ENCODE data around the gene FBXL15. TPM values are rescaled to one million over a fixed set of nuclear protein-coding genes. Genes with fewer than 3 reads are reported as not detected.
A peak's percentile ranks its signal among the peaks of the same experiment; 100 is the strongest.

FBXL15 gene
- total and polyA plus RNA-seq, 2 of the 13 experiments (the other 11 are each of a cell fraction or from before 2014, with no cell fraction given): 4.3 to 8.3 TPM

GRCh38 chr10:102422545-102423129 is 2.0 kb downstream of the FBXL15 start (continued):
- TF ChIP-seq KLF11 (CRISPR knock-in tag; IDR thresholded peaks at IDR 0.05): 0 out of 2 replicates have a peak, but pooled peaks have one; percentile 73
- TF ChIP-seq ARHGAP35 (CRISPR knock-in tag; IDR thresholded peaks at IDR 0.05; ENCODE audit: borderline replicate concordance): peak; percentile 55; the same call in 1 of the 2 replicates
- peak; percentile 35; the same call in 1 of the 2 replicates for TF ChIP-seq TSC22D2 (CRISPR knock-in tag; IDR thresholded peaks at IDR 0.05; ENCODE audit: borderline replicate concordance)
- TF ChIP-seq MAX (IDR thresholded peaks at IDR 0.05): peak; percentile 99
- TF ChIP-seq LRRFIP1 (CRISPR knock-in tag; conservative IDR thresholded peaks at IDR 0.05): 0 out of 2 replicates have a peak, but pooled peaks have one; percentile 40
- TF ChIP-seq, protein P1, sequence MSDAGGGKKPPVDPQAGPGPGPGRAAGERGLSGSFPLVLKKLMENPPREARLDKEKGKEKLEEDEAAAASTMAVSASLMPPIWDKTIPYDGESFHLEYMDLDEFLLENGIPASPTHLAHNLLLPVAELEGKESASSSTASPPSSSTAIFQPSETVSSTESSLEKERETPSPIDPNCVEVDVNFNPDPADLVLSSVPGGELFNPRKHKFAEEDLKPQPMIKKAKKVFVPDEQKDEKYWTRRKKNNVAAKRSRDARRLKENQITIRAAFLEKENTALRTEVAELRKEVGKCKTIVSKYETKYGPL (CRISPR knock-in tag; IDR thresholded peaks at IDR 0.05): 0 out of 2 replicates have a peak, but pooled peaks have one; percentile 44
- peak; percentile 74; the same call in 1 of the 2 replicates for TF ChIP-seq TARDBP (CRISPR knock-in tag; IDR thresholded peaks at IDR 0.05)
- peak; percentile 98; the same call in 1 of the 2 replicates for TF ChIP-seq PAX8 (CRISPR knock-in tag; IDR thresholded peaks at IDR 0.05; ENCODE audit: borderline replicate concordance)
- peak; percentile 72; the same call in 1 of the 2 replicates for TF ChIP-seq ZNF83 (CRISPR knock-in tag; IDR thresholded peaks at IDR 0.05; ENCODE audit: borderline replicate concordance)
- TF ChIP-seq KDM2A (CRISPR knock-in tag; IDR thresholded peaks at IDR 0.05; ENCODE audit: borderline replicate concordance, low read depth): peak; percentile 98
- peak; percentile 84 for TF ChIP-seq MEF2D (CRISPR knock-in tag; IDR thresholded peaks at IDR 0.05)
- peak; percentile 63; the same call in 1 of the 2 replicates for TF ChIP-seq ZNF292 (CRISPR knock-in tag; IDR thresholded peaks at IDR 0.05; ENCODE audit: borderline replicate concordance, low read depth)
- TF ChIP-seq PRDM10 (CRISPR knock-in tag; IDR thresholded peaks at IDR 0.05; ENCODE audit: low read depth): peak; percentile 78
- TF ChIP-seq HNF4G (IDR thresholded peaks at IDR 0.05; ENCODE audit: borderline replicate concordance, low read depth, low read length): peak; percentile 12; the same call in 1 of the 2 replicates
- no peak for TF ChIP-seq HNF4G (CRISPR knock-in tag; IDR thresholded peaks at IDR 0.05; ENCODE audit: borderline replicate concordance, low read depth)
- peak; percentile 95 for TF ChIP-seq MEIS1 (CRISPR knock-in tag; IDR thresholded peaks at IDR 0.05; ENCODE audit: borderline replicate concordance)
- TF ChIP-seq SAFB2 (CRISPR knock-in tag; IDR thresholded peaks at IDR 0.05; ENCODE audit: borderline replicate concordance, low read depth): peak; percentile 28; the same call in 1 of the 2 replicates
- TF ChIP-seq GZF1 (CRISPR knock-in tag; IDR thresholded peaks at IDR 0.05): peak; percentile 62; the same call in 1 of the 2 replicates
- 0 out of 2 replicates have a peak, but pooled peaks have one; percentile 50 for TF ChIP-seq HOXA9 (CRISPR knock-in tag; IDR thresholded peaks at IDR 0.05; ENCODE audit: borderline replicate concordance)

All from HepG2 (cell line).